Panc1 (cell line): Measurements from ENCODE around the gene GPC1.

Source experiments
- CTCF ChIP-seq: fragments of 450-650 bp; IDR thresholded peaks from 2 replicates; pipeline ENCODE4 v1.5.1; 2017; ENCODE audit warnings: mild to moderate bottlenecking
- POLR2AphosphoS5 ChIP-seq: IDR thresholded peaks from 2 replicates; pipeline ENCODE4 v1.6.1; 2012; ENCODE audit warnings: mild to moderate bottlenecking, low read depth, low read length, moderate library complexity

DNA sequence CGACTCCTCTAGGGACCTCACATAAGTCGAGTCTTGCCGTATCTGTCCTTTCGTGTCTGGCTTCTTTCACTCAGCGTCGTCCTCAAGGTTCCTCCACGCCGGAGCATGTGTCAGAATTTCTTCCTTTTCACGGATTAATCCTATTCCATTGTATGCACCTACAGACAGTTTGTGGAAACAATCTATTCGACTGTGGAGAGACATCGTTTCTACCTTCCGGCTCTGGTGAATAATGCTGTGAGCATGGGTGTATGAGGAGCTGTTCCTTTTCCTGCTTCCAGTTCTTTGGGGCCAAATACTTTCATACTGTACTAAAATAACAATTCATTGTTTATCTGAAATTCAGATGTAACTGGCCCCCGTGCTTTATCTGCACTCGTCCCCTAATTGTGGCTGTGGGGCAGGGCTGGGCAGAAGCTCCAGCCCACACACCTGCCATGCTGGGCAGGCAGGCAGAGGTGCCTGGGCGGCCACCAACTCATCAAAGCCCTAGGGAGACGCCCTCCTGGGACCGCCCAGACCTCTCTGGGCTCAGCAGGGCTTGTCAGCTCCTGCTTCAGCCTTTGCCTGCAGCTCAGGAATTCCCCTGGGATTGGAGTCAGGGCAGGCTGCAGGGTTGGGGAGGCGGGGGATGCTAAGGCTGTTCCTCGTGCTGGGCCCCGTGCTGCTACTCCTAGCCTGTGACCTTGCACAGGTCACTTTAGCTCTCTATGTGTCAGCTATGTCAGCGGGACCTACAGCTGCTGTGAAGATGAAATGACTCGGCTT, 14.5 kb downstream of the GPC1 start:
- TF ChIP-seq CTCF (no peak), POLR2AphosphoS5 (no peak)
